GM12875 (cell line): Measurements from ENCODE around the gene CD8A.

Experiments
- H3K4me3 ChIP-seq: one replicate; pipeline ENCODE4 v1.5.1; 2011; ENCODE audit warnings: low read depth, low read length, control low read depth
- CTCF ChIP-seq: IDR thresholded peaks from 2 replicates; pipeline ENCODE4 v1.5.1; 2011; ENCODE audit warnings: low read depth, mild to moderate bottlenecking, control low read depth, inconsistent platforms, low read length, moderate library complexity, borderline replicate concordance; ENCODE audit not compliant: insufficient read depth

Gene CD8A

GRCh38 chr2:86807133-86807467 lies 16.4 kb upstream of the CD8A start:
- no peak for TF ChIP-seq CTCF
- H3K4me3 ChIP-seq, result no peak overlapping the region

- TF ChIP-seq CTCF, result no peak
- no peak overlapping the region for H3K4me3 ChIP-seq
Observed at GRCh38 chr2:86806059-86806857, 15.5 kb upstream of the CD8A start.

- no peak overlapping the region for H3K4me3 ChIP-seq
- no peak for TF ChIP-seq CTCF
Observed at GRCh38 chr2:86800856-86801567, 10.3 kb upstream of the CD8A start.

- no peak for TF ChIP-seq CTCF
- no peak overlapping the region for H3K4me3 ChIP-seq
Observed at GRCh38 chr2:86794861-86795260, 4.1 kb upstream of the CD8A start.

GRCh38 chr2:86793752-86794151 lies 3.0 kb upstream of the CD8A start:
- no peak overlapping the region for H3K4me3 ChIP-seq
- TF ChIP-seq CTCF, result no peak

GRCh38 chr2:86791573-86791972 lies 860 bp upstream of the CD8A start:
- H3K4me3 ChIP-seq, result no peak overlapping the region
- no peak for TF ChIP-seq CTCF
